GM15510 (cell line): ENCODE results near the gene ZNF557.
"Not testable (repeated sequence)": the region's sequence is repeated elsewhere in the genome, so short reads cannot be mapped to it uniquely, and the experiment has no call there.

Source experiments
- POLR2A ChIP-seq: IDR thresholded peaks from 3 replicates; pipeline ENCODE4 v1.6.1; 2011; ENCODE audit warnings: borderline replicate concordance; ENCODE audit not compliant: insufficient read length; ENCODE audit errors: extremely low read depth

Gene ZNF557

GRCh38 chr19:7069042-7069903, at the start of gene ZNF557:
Gene ZNF557, plus strand, starts transcription at chr19:7069703. Its CDS starts 5,372 bp downstream, at chr19:7075075.
- TF ChIP-seq POLR2A: peak; percentile 88

DNA sequence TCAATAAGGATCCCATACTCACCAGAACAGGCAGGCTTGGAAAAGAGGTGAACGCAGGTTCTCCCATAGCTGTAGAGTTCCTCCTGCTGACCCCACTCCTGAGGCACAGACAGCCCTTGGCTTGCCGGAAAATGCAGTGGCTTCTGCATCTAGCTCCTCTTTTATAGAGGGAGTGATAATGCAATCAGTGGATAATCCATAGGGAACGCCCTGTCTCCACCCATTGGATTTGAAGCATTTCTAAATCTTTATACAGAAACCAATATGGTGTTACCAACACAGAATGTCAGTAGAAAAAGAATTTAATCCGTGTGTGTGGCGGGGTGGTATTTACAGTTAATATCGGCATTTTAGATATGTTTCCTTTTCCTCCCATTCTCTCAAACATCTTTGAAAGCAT, 48.2 kb upstream of the ZNF557 start, which contains the start of gene MBD3L2B:
Gene MBD3L2B (minus strand): TSS at position 101 of the 400 bp plus-strand sequence. CDS start 34 bp downstream, at position 67.
- not testable (repeated sequence) for TF ChIP-seq POLR2A

- not testable (repeated sequence) for TF ChIP-seq POLR2A
Observed at GRCh38 chr19:7030278-7030677, 39.2 kb upstream of the ZNF557 start, which contains the start of gene MBD3L5. Gene MBD3L5, plus strand, starts transcription at chr19:7030578. Its CDS starts 34 bp downstream, at chr19:7030612.

- not testable (repeated sequence) for TF ChIP-seq POLR2A
Observed at GRCh38 chr19:7040079-7040478, 29.4 kb upstream of the ZNF557 start, which contains the start of gene MBD3L4. Gene MBD3L4, minus strand, starts transcription at chr19:7040179. Its CDS starts 35 bp downstream, at chr19:7040144.

DNA sequence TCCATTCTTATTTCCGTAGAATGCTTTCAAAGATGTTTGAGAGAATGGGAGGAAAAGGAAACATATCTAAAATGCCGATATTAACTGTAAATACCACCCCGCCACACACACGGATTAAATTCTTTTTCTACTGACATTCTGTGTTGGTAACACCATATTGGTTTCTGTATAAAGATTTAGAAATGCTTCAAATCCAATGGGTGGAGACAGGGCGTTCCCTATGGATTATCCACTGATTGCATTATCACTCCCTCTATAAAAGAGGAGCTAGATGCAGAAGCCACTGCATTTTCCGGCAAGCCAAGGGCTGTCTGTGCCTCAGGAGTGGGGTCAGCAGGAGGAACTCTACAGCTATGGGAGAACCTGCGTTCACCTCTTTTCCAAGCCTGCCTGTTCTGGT, 20.5 kb upstream of the ZNF557 start, which contains the start of gene MBD3L2:
Gene MBD3L2 (plus strand): TSS at position 301 of the 400 bp plus-strand sequence. CDS start 53 bp downstream, at position 354.
- not testable (repeated sequence) for TF ChIP-seq POLR2A

- TF ChIP-seq POLR2A: not testable (repeated sequence)
Observed at GRCh38 chr19:7058576-7058975, 10.9 kb upstream of the ZNF557 start, which contains the start of gene MBD3L3. Gene MBD3L3, minus strand, starts transcription at chr19:7058676. Its CDS starts 71 bp downstream, at chr19:7058605.

- TF ChIP-seq POLR2A: no peak
Observed at GRCh38 chr19:7063339-7063738, 6.2 kb upstream of the ZNF557 start.

DNA sequence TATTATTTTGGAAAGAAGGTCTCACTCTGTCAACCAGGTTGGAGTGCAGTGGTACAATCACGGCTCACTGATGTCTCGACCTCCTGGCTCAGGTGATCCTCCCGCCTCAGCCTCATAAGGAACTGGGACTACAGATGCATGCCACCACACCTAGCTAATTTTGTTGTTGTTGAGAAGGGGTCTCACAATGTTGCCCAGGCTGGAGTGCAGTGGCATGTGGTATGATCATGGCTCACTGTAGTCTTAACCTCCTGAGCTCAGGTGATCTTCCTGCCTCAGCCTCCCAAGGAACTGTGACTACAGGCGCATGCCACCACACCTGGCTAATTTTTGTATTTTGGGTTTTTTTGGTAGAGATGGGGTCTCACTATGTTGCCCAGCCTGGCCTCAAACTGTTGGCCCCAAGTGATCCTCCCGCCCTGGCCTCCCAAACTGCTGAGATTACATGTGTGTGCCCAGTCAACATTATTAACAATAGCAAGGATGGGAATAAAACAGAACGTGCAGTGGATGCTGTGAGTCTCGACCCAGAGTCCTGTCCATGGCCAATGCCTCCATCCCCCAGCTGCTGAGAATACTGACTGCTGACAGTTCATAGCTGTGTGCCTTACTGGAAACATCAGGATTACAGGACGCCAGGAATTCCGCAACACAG, 5.6 kb upstream of the ZNF557 start:
- TF ChIP-seq POLR2A: no peak

GRCh38 chr19:7067716-7068115, 1.8 kb upstream of the ZNF557 start:
- no peak for TF ChIP-seq POLR2A

DNA sequence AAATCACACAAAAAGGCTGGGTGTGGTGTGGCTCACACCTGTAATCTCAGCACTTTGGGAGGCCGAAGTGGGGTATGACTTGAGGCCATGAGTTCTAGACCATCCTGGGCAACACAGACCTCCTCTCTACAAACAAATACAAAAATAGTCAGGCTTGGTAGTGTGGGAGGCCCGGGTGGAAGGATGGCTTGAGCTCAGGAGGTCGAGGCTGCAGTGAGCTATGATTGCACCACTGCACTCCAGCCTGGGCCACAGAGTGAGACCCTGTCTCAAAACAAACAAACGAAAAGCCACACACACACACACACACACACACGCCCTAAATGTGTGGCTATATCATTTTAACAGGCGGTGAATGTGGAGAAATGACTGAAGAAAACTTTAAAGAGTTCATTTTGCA, 904 bp upstream of the ZNF557 start:
- TF ChIP-seq POLR2A: no peak

DNA sequence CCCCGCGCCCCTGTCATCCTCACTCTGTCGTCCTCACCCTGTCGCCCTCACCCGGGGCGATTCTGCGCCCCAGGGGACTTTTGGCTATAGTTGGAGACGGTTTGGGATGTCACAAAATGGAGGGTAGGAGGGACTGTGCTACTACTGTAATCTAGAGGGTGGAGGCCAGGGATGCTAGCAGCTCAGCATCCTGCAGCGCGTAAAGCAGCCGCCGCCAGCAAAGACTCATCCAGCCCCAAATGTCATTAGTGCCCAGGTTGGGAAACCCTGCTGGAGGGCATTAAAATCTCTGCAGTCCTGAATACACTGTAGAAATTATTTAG, 362 bp downstream of the ZNF557 start:
- TF ChIP-seq POLR2A: no peak

DNA sequence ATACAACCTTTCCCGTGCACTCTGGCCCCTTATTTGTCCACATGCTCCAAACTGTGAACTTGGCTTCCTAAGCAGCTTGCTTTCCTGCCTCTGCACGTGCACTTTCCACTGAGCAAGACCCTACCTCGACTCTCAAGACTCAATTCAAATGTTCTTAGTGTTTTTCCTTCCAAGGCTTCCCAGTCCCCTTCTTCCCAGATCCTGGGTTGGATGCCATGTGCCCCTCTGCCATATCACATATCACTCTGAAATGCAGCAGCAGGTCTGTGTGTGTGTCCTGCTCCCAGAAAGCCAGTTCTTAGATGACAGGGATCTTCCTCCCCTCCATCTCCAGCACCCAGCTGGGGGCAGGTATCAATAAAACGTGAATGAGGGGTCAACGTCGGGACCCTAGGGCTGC, 3.0 kb downstream of the ZNF557 start:
- no peak for TF ChIP-seq POLR2A

DNA sequence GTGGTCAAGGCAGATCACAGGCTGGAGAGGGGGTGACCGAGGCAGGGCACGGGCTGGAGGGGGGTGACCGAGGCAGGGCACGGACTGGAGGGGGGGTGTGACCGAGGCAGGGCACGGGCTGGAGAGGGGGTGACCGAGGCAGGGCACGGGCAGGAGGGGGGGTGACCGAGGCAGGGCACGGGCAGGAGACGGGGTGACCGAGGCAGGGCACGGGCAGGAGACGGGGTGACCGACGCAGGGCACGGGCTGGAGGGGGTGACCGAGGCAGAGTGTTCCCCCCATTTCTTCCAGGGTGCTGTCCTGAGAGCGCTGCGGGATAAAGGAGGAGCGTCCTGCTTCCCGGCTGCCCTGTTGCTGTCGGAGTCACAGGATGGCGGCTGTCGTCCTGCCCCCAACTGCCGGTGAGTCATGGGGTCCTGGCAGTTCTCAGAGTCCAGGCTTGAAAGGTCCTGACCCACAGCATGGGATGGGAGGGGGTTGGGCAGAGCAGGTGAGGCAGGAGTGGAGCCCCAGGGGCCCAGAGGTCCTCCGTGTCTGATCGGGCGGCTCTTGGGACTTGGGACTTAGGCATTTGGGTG, 5.3 kb downstream of the ZNF557 start:
- TF ChIP-seq POLR2A: no peak

DNA sequence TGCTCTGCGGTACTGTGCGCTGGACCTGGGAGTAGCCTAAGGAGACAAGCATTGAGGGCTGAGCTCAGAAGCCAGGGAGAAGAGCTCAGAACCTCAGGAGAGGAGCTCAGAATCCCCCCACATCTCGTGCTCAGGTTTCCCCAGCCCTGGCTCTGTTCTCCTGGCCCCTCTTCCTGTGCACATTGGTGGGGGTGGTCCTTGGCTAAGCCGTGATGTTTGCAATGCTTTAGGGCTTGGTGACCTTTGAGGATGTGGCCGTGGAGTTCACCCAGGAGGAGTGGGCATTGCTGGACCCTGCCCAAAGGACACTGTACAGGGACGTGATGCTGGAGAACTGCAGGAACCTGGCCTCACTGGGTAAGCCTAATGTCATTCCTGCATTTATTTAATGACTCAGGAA, 6.6 kb downstream of the ZNF557 start:
- TF ChIP-seq POLR2A: no peak

DNA sequence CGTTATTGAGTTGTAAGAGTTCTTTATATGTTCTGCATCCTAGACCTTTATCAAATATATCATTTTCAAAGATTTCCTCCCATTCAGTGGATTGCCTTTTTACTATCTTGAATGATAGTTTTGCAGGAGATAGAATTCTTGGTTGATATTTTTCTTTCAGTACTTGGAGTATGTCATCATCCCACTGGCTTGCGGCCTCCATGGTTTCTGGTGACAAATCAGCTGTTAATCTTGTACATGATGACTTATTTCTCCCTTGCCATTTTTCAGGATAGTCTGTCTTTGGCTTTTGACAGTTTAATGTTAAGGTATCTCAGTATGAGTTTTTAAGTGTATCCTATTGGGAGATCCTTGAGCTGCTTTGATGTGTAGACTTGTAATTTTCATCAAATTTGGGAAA, 8.5 kb downstream of the ZNF557 start:
- no peak for TF ChIP-seq POLR2A
